Uterus (tissue), 4 donors: ENCODE data around the gene FOXE3. TPM values are rescaled to one million over a fixed set of nuclear protein-coding genes. Genes with fewer than 3 reads are reported as not detected.

Experiments
- DNase-seq, 2 donors: peaks; one replicate each; pipeline ENCODE4 v3.0.0-alpha.2; 2019 to 2020
- H3K27ac ChIP-seq, 2 donors: fragments of 200-600 bp; sonication (generic); 1 replicate in 1 of 2; 2 replicates in 1 of 2; pipeline ENCODE4 v1.5.1; 2016 to 2018
- H3K27me3 ChIP-seq, 2 donors: fragments of 200-600 bp; sonication (generic); one replicate each; pipeline ENCODE4 v1.5.1; 2018 to 2019; ENCODE audit warnings: control low read depth in 1 of 2
- H3K36me3 ChIP-seq, 2 donors: fragments of 200-600 bp; sonication (generic); one replicate each; pipeline ENCODE4 v1.5.1; 2019; ENCODE audit warnings: control low read depth in 1 of 2
- H3K4me1 ChIP-seq, 2 donors: fragments of 200-600 bp; sonication (generic); one replicate each; pipeline ENCODE4 v1.5.1; 2018 to 2019; ENCODE audit warnings: control low read depth in 1 of 2
- H3K4me3 ChIP-seq, 2 donors: fragments of 200-600 bp; sonication (generic); 1 replicate in 1 of 2; 2 replicates in 1 of 2; pipeline ENCODE4 v1.5.1; 2018 to 2019; ENCODE audit warnings: mild to moderate bottlenecking in 1 of 2
- H3K9me3 ChIP-seq, 2 donors: fragments of 200-600 bp; sonication (generic); one replicate each; pipeline ENCODE4 v1.5.1; 2019; ENCODE audit warnings: control low read depth in 1 of 2
- POLR2A ChIP-seq, 2 donors: fragments of 450-650 bp; IDR thresholded peaks; one replicate each; pipeline ENCODE4 v1.6.1; 2016; ENCODE audit warnings: antibody characterized with exemption in 2 of 2, mild to moderate bottlenecking in 1 of 2, moderate library complexity in 1 of 2
- intact Hi-C: fragments of 100-400 bp; cut with DNase I; formaldehyde crosslinking; loops from one replicate; pipeline ENCODE4 v1.15.1; 2023; ENCODE audit warnings: low total_unique reads
- total RNA-seq, 4 donors: library from RNA; depleted of rRNA in 3 of 4; stranded (reverse); fragments of >200 nt in 3 of 4; gene quantifications; one replicate each; pipeline versions ENCODE4 v1.1.0 to v1.2.4, GENCODE V29; 2014 to 2023
- TF ChIP-seq, protein P1 (sequence below), 4 experiments: fragments of 200-600 bp in 2 of 4; fragments of 450-650 bp in 2 of 4; sonication (generic) in 2 of 4; IDR thresholded peaks; one replicate each; pipeline ENCODE4 v1.5.1; 2016 to 2019; ENCODE audit warnings: antibody characterized with exemption in 4 of 4, mild to moderate bottlenecking in 2 of 4, moderate library complexity in 1 of 4
- donor health status: DM: yes; HTN: yes; CAD: no.

FOXE3 gene
- total RNA-seq, 4 donors from 2014 or later, result 0.27 TPM; not detected in 3

- intact Hi-C loops, result loop anchor here (10.0 kb wide), 1 partner anchor 275 kb away; no protein-coding TSS in a partner anchor
- no peak overlapping the region for H3K27ac ChIP-seq
- no peaks in the 10 kb centered on the region for H3K36me3 ChIP-seq
- TF ChIP-seq, protein P1, sequence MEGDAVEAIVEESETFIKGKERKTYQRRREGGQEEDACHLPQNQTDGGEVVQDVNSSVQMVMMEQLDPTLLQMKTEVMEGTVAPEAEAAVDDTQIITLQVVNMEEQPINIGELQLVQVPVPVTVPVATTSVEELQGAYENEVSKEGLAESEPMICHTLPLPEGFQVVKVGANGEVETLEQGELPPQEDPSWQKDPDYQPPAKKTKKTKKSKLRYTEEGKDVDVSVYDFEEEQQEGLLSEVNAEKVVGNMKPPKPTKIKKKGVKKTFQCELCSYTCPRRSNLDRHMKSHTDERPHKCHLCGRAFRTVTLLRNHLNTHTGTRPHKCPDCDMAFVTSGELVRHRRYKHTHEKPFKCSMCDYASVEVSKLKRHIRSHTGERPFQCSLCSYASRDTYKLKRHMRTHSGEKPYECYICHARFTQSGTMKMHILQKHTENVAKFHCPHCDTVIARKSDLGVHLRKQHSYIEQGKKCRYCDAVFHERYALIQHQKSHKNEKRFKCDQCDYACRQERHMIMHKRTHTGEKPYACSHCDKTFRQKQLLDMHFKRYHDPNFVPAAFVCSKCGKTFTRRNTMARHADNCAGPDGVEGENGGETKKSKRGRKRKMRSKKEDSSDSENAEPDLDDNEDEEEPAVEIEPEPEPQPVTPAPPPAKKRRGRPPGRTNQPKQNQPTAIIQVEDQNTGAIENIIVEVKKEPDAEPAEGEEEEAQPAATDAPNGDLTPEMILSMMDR (IDR thresholded peaks at IDR 0.05), result no peak
- no peak for TF ChIP-seq POLR2A (IDR thresholded peaks at IDR 0.05)
- peaks cover 15 to 46% of the 10 kb centered on the region in 2 donors for H3K27me3 ChIP-seq
- no peak overlapping the region for H3K4me3 ChIP-seq
- no peak for DNase-seq
- H3K4me1 ChIP-seq, result peaks cover 0 to 12% of the 10 kb centered on the region in 2 donors
- H3K9me3 ChIP-seq, result no peaks in the 10 kb centered on the region
Measured at GRCh38 chr1:47439819-47440598, 23.9 kb downstream of the FOXE3 start.

DNA sequence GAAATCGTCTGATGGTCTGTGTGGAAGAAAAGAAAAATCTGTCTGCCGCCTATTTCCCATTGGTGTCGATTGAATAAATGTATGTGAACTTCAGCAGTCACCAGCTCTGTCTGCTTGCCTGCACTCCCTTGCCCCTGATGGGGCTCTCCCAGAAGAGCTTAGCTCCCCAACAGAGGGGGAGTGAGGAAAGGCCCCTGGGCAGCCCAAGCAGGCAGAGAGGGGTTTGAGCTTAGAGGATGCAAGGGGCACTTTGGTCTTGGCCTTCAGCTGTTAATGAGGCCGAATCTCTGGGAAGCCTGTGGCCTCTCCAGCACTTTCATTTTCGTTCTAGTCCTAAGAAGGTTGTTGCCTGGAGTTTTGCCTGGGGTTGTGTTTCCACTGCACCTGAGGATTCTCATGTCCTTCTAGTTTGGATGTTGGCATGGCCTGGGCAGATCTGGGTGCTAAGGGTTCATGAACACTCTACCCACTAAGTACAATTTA, 24.6 kb downstream of the FOXE3 start:
- no peak overlapping the region for H3K27ac ChIP-seq
- H3K4me3 ChIP-seq, result no peak overlapping the region
- H3K4me1 ChIP-seq, result peaks cover 0 to 12% of the 10 kb centered on the region in 2 donors
- no peaks in the 10 kb centered on the region for H3K36me3 ChIP-seq
- H3K9me3 ChIP-seq, result no peaks in the 10 kb centered on the region
- peaks cover 15 to 50% of the 10 kb centered on the region in 2 donors for H3K27me3 ChIP-seq
- TF ChIP-seq, protein P1 (IDR thresholded peaks at IDR 0.05), result no peak
- TF ChIP-seq POLR2A (IDR thresholded peaks at IDR 0.05), result no peak
- DNase-seq, result no peak
- intact Hi-C loops, result no loop called here

GRCh38 chr1:47441450-47442106, 25.5 kb downstream of the FOXE3 start:
- H3K27ac ChIP-seq, result no peak overlapping the region
- H3K27me3 ChIP-seq, result peaks cover 15 to 50% of the 10 kb centered on the region in 2 donors
- peaks cover 0 to 12% of the 10 kb centered on the region in 2 donors for H3K4me1 ChIP-seq
- DNase-seq, result no peak
- no peak overlapping the region for H3K4me3 ChIP-seq
- H3K9me3 ChIP-seq, result no peaks in the 10 kb centered on the region
- TF ChIP-seq POLR2A (IDR thresholded peaks at IDR 0.05), result no peak
- TF ChIP-seq, protein P1 (IDR thresholded peaks at IDR 0.05), result no peak
- intact Hi-C loops, result no loop called here
- H3K36me3 ChIP-seq, result no peaks in the 10 kb centered on the region

- TF ChIP-seq POLR2A (IDR thresholded peaks at IDR 0.05), result no peak
- TF ChIP-seq, protein P1 (IDR thresholded peaks at IDR 0.05), result no peak
- H3K36me3 ChIP-seq, result no peaks in the 10 kb centered on the region
- H3K4me1 ChIP-seq, result peaks cover 0 to 8% of the 10 kb centered on the region in 2 donors
- no peak overlapping the region for H3K4me3 ChIP-seq
- DNase-seq, result no peak
- H3K27ac ChIP-seq, result no peak overlapping the region
- H3K9me3 ChIP-seq, result no peaks in the 10 kb centered on the region
- peaks cover 15 to 51% of the 10 kb centered on the region in 2 donors for H3K27me3 ChIP-seq
- intact Hi-C loops, result no loop called here
Measured at GRCh38 chr1:47442202-47442601, 26.1 kb downstream of the FOXE3 start.
